ENCODE results near the gene HSPA1A.

Gene HSPA1A

DNA sequence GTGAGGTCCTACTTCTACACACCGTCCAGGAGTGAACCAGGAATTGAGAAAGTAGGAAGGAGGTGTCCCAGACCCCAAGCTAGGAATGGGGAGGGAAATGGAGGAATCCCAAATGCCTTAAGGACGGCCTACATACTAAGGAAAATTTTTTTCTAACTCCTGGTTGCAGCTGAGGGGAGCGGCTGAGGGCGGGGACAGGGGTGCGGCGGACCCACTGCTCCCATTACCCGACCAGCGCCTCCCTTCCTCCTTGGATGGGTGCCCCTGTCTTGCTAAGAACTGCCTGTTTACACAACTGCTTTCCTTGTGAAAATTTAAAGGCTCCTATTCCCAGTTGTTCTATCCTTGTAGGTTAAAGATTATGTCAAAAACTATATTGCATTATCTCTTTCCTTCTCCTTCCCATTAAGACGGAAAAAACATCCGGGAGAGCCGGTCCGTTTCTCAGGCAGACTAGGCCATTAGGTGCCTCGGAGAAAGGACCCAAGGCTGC is 11.5 kb downstream of the HSPA1A start:
- peak overlapping the region; percentile 79 for H3K4me2 ChIP-seq

DNA sequence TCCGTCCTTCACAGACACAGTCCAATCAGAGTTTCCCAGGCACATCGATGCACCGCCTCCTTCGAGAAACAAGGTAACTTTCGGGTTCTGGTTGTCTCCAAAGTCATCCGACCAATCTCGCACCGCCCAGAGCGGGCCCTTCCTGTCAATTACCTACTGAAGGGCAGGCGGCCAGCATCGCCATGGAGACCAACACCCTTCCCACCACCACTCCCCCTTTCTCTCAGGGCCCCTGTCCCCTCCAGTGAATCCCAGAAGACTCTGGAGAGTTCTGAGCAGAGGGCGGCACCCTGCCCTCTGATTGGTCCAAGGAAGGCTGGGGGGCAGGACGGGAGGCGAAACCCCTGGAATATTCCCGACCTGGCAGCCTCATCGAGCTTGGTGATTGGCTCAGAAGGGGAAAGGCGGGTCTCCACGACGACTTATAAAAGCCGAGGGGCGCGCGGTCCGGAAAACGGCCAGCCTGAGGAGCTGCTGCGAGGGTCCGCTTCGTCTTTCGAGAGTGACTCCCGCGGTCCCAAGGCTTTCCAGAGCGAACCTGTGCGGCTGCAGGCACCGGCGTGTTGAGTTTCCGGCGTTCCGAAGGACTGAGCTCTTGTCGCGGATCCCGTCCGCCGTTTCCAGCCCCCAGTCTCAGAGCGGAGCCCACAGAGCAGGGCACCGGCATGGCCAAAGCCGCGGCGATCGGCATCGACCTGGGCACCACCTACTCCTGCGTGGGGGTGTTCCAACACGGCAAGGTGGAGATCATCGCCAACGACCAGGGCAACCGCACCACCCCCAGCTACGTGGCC is 12.1 kb downstream of the HSPA1A start, which contains the start of gene HSPA1B:
TSS of gene HSPA1B (plus strand) at position 453 of the 794 bp plus-strand sequence. CDS start at position 666, 213 bp downstream.
- Histone ChIP-seq H3K9ac (peak within 1 kb of the TSS; percentile 55; the same call in 1 of the 2 replicates), H3K4me1 (ENCODE audit: low read depth, poor library complexity, severe bottlenecking) (peaks cover 48% of the 10 kb centered on the region), H3K79me2 (ENCODE audit: insufficient read depth, low read depth) (peaks cover 37% of the 10 kb centered on the region)

More for the DNA sequence above, 11.5 kb downstream of the HSPA1A start:
- Histone ChIP-seq H3K27me3 (ENCODE audit: insufficient read depth, low read depth) (no peaks in the 10 kb centered on the region), H3K4me1 (ENCODE audit: low read depth, poor library complexity, severe bottlenecking) (peaks cover 50% of the 10 kb centered on the region), H3K79me2 (ENCODE audit: insufficient read depth, low read depth) (peaks cover 31% of the 10 kb centered on the region), H2AFZ (ENCODE audit: low read depth) (peak overlapping the region; percentile 36), H3K4me3 (IDR thresholded peaks at IDR 0.05; ENCODE audit: insufficient read depth, low read depth, low read length) (no peak overlapping the region), H3K9ac (peak overlapping the region; percentile 55; the same call in 1 of the 2 replicates), H3K27ac (peak overlapping the region; percentile 71), H3K36me3 (ENCODE audit: insufficient read depth) (no peaks in the 10 kb centered on the region), H4K20me1 (ENCODE audit: insufficient read depth) (no peaks in the 10 kb centered on the region)
- TF ChIP-seq, protein P1, sequence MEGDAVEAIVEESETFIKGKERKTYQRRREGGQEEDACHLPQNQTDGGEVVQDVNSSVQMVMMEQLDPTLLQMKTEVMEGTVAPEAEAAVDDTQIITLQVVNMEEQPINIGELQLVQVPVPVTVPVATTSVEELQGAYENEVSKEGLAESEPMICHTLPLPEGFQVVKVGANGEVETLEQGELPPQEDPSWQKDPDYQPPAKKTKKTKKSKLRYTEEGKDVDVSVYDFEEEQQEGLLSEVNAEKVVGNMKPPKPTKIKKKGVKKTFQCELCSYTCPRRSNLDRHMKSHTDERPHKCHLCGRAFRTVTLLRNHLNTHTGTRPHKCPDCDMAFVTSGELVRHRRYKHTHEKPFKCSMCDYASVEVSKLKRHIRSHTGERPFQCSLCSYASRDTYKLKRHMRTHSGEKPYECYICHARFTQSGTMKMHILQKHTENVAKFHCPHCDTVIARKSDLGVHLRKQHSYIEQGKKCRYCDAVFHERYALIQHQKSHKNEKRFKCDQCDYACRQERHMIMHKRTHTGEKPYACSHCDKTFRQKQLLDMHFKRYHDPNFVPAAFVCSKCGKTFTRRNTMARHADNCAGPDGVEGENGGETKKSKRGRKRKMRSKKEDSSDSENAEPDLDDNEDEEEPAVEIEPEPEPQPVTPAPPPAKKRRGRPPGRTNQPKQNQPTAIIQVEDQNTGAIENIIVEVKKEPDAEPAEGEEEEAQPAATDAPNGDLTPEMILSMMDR (conservative IDR thresholded peaks at IDR 0.05; ENCODE audit: low read depth, low read length) = no peak

DNA sequence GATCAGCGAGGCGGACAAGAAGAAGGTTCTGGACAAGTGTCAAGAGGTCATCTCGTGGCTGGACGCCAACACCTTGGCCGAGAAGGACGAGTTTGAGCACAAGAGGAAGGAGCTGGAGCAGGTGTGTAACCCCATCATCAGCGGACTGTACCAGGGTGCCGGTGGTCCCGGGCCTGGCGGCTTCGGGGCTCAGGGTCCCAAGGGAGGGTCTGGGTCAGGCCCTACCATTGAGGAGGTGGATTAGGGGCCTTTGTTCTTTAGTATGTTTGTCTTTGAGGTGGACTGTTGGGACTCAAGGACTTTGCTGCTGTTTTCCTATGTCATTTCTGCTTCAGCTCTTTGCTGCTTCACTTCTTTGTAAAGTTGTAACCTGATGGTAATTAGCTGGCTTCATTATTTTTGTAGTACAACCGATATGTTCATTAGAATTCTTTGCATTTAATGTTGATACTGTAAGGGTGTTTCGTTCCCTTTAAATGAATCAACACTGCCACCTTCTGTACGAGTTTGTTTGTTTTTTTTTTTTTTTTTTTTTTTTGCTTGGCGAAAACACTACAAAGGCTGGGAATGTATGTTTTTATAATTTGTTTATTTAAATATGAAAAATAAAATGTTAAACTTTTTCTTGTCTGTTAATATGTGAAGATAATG is 14.4 kb downstream of the HSPA1A start:
- peak overlapping the region; percentile 60; the same call in 1 of the 2 replicates for H3K27ac ChIP-seq

More for the DNA sequence above, 12.1 kb downstream of the HSPA1A start, which contains the start of gene HSPA1B:
- no peak within 1 kb of the TSS for H3K4me3 ChIP-seq (IDR thresholded peaks at IDR 0.05; ENCODE audit: insufficient read depth, low read depth, low read length)
- H3K27ac ChIP-seq = peak within 1 kb of the TSS; percentile 71
- H2AFZ ChIP-seq (ENCODE audit: low read depth) = peak within 1 kb of the TSS; percentile 36
- no peaks in the 10 kb centered on the region for H3K36me3 ChIP-seq (ENCODE audit: insufficient read depth)
- H3K27me3 ChIP-seq (ENCODE audit: insufficient read depth, low read depth) = no peaks in the 10 kb centered on the region
- no peaks in the 10 kb centered on the region for H4K20me1 ChIP-seq (ENCODE audit: insufficient read depth)
- H3K4me2 ChIP-seq = peak within 1 kb of the TSS; percentile 79
- TF ChIP-seq, protein P1 (conservative IDR thresholded peaks at IDR 0.05; ENCODE audit: low read depth, low read length) = no peak

DNA sequence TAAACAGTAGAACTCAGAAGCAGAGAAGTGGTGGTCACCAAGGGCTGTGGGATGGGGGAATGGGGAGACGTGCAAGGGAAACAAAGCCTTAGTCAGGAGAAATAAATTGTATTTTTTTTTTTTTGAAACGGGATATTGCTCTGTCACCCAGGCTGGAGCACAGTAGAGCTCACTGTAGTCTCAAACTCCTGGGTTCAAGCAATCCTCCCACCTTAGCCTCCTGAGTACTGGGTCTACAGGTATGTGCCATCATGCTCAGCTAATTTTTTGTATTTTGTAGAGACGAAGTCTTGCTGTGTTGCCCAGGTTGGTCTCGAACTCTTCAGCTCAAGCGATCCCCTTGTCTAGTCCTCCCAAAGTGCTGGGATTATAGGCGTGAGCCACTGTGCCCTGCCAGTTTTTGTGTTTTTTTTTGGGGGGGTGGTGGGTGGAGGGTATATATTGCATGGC is 15.6 kb downstream of the HSPA1A start:
- H3K4me2 ChIP-seq = peak overlapping the region; percentile 91
- no peaks in the 10 kb centered on the region for H4K20me1 ChIP-seq (ENCODE audit: insufficient read depth)
- TF ChIP-seq, protein P1 (conservative IDR thresholded peaks at IDR 0.05; ENCODE audit: low read depth, low read length) = no peak
- H3K36me3 ChIP-seq (ENCODE audit: insufficient read depth) = peaks cover 5% of the 10 kb centered on the region; the same call in 1 of the 2 replicates
- peaks cover 24% of the 10 kb centered on the region for H3K4me1 ChIP-seq (ENCODE audit: low read depth, poor library complexity, severe bottlenecking)
- no peak overlapping the region for H3K4me3 ChIP-seq (IDR thresholded peaks at IDR 0.05; ENCODE audit: insufficient read depth, low read depth, low read length)
- peak overlapping the region; percentile 57; the same call in 1 of the 2 replicates for H3K9ac ChIP-seq
- peaks cover 70% of the 10 kb centered on the region for H3K79me2 ChIP-seq (ENCODE audit: insufficient read depth, low read depth)
- peak overlapping the region; percentile 60; the same call in 1 of the 2 replicates for H3K27ac ChIP-seq
- no peaks in the 10 kb centered on the region for H3K27me3 ChIP-seq (ENCODE audit: insufficient read depth, low read depth)
- no peak overlapping the region for H2AFZ ChIP-seq (ENCODE audit: low read depth)

More for the DNA sequence above, 14.4 kb downstream of the HSPA1A start:
- Histone ChIP-seq H3K79me2 (ENCODE audit: insufficient read depth, low read depth) (peaks cover 59% of the 10 kb centered on the region), H4K20me1 (ENCODE audit: insufficient read depth) (no peaks in the 10 kb centered on the region), H3K4me2 (peak overlapping the region; percentile 91; the same call in 1 of the 2 replicates), H3K9ac (peak overlapping the region; percentile 32; the same call in 1 of the 2 replicates), H3K36me3 (ENCODE audit: insufficient read depth) (no peaks in the 10 kb centered on the region), H2AFZ (ENCODE audit: low read depth) (no peak overlapping the region), H3K27me3 (ENCODE audit: insufficient read depth, low read depth) (no peaks in the 10 kb centered on the region), H3K4me3 (IDR thresholded peaks at IDR 0.05; ENCODE audit: insufficient read depth, low read depth, low read length) (no peak overlapping the region), H3K4me1 (ENCODE audit: low read depth, poor library complexity, severe bottlenecking) (peaks cover 36% of the 10 kb centered on the region)
- TF ChIP-seq, protein P1 (conservative IDR thresholded peaks at IDR 0.05; ENCODE audit: low read depth, low read length) = peak; percentile 76
